GM19324 (cell line): ENCODE measurements around the gene METRNL.

Experiments used
- ATAC-seq: cut with Tn5 transposase; IDR thresholded peaks from one replicate; pipeline ENCODE4 v1.9.1; 2021; ENCODE audit warnings: mild to moderate bottlenecking, moderate library complexity; ENCODE audit not compliant: unreplicated experiment, low FRiP score

METRNL gene

DNA sequence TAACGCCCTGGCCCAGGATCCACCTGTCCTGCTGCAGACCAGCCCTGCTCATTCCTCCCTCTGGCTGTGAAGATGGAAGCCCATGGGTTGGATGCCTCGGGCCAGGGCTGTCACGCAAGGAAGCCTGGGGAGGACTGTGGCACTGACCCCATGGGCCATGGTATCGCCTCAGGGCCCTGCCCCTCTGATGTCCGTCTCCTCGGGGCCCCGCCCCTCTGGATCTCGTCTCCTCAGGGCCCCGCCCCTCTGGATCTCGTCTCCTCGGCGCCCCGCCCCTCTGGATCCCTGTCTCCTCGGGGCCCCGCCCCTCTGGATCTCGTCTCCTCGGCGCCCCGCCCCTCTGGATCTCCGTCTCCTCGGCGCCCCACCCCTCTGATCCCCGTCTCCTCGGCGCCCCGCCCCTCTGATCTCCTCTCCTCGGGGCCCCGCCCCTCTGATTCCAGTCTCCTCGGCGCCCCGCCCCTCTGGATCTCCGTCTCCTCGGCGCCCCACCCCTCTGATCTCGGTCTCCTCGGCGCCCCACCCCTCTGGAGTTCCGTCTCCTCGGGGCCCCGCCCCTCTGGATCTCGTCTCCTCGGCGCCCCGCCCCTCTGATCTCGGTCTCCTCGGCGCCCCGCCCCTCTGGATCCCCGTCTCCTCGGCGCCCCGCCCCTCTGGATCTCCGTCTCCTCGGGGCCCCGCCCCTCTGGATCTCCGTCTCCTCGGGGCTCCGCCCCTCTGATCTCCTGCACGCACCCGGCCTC lies 24.0 kb downstream of the METRNL start:
- no peak for ATAC-seq

GRCh38 chr17:83103943-83104311 lies 24.5 kb downstream of the METRNL start:
- no peak for ATAC-seq

DNA sequence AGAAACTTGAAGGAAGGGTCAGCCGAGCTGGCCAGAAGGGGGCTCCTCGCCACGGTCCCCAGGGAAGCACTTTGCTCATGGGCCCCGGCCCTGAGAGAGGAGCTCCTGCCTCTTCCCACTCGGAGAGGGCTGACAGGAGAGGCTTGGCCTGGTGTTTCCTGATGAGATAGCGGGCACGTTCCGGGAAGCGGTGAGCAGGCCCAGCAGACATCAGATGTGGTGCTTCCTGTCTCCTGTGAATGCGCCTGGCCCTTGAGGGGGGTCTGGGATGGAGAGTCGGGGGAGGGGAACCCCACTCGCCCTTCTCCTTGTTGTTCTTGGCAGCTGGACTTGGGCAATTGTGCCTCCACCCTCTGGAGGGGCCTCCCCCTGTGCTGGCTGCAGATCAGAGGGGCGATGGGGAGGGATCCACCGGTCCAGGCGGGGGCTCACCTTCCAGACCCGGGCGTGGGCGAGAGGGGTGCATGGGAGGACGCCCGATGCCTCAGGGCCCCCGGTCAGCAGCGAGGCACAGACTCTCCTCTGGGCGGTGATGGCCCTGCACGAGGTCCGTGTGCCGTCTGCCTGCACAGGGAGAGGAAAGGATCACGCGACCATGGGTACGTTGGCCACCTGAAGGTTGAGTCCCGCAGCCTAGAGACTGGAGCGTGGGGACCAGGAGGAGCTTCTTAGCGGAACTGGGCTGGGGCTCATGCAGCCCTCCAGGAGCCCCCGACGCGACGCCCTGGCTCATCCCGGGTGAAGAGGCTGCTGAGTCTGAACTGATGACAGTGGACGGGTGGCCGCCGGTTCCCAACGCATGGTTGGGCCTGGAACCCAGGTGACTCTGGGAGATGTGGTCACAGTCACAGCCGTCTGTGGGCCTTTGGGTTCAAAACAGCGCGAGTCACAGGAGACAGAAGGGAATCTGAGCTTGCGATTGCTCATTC lies 25.4 kb downstream of the METRNL start:
- no peak for ATAC-seq

- no peak for ATAC-seq
Measured at GRCh38 chr17:83105512-83105911, 26.1 kb downstream of the METRNL start.

DNA sequence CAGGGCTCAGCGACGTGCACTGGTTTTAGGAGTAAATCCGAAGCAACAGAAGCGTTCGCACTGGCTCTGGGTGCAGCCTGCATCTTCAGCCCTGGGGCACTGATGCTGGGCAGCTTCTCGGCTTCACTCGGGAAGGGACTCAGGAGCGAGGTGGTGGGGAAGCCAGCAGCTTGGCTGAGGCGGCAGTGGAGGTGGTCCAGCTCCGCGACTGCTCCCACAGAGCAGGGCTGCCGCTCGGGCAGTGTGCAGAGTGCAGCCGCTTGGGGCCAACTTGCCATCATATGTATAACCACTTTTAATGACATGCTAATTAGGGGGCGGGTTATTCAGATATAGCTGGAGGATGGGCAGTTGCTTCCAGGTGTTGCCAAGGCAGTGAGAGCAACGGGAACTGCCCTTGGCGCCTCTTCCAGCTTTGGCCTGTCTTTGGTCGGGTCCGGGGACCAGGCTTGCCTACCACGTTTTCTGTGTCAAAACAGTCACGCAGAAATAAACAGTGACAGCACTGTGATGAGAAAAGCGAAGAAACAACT lies 26.7 kb downstream of the METRNL start:
- no peak for ATAC-seq

DNA sequence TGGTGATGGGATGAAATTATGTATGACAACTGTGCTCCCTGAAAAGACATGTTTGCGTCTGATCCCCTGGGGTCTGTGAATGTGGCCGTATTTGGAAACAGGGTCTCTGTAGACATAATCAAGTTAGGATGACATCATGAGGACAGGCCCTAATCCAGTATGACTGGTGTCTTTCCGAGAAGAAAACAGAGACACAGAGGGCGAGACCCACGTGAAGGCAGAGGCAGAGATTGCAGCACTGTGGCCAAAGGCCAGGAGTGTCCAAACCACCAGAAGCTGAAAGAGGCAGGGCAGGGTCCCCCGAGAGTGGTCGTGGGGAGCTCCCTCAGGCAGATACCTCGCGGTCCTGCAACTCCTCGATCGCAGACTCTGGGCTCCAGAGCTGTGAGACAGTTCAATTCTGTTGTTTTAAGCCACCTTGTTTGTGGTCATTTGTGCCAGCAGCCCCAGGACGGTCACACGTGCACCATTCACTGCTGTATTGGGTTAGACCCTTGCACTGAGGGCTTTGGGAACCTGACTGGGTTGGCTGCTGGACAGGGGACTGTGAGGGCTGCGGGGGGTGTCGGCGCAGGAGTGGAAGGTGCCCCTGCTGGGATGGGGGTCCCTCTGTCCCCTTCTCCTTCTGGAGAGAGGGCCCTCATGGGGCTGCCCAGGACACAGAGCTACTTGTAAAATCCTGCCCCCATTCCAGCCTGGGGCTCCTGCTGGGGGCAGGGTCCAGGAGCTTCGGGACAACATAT lies 27.7 kb downstream of the METRNL start:
- ATAC-seq = no peak

DNA sequence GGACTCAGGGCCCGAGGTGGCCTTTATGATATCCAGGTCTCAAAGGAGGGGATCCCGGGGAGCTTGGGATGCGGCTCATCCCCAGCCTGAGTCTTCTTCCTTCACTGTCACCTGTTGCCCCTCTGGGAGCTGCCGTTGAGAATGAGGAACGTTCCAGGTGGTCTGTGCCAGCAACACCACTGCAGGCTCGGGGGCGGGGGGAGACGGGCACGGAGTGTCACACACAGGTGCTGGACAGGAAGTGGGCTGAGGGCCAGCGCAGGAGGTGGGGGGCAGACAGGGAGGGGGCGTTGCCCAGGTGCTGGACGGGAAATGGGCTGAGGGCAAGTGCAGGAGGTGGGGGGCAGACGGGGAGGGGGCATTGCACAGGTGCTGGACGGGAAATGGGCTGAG lies 28.2 kb downstream of the METRNL start:
- no peak for ATAC-seq

GRCh38 chr17:83108709-83109108 lies 29.3 kb downstream of the METRNL start:
- no peak for ATAC-seq

- ATAC-seq = no peak
Measured at GRCh38 chr17:83109386-83109785, 30.0 kb downstream of the METRNL start.

DNA sequence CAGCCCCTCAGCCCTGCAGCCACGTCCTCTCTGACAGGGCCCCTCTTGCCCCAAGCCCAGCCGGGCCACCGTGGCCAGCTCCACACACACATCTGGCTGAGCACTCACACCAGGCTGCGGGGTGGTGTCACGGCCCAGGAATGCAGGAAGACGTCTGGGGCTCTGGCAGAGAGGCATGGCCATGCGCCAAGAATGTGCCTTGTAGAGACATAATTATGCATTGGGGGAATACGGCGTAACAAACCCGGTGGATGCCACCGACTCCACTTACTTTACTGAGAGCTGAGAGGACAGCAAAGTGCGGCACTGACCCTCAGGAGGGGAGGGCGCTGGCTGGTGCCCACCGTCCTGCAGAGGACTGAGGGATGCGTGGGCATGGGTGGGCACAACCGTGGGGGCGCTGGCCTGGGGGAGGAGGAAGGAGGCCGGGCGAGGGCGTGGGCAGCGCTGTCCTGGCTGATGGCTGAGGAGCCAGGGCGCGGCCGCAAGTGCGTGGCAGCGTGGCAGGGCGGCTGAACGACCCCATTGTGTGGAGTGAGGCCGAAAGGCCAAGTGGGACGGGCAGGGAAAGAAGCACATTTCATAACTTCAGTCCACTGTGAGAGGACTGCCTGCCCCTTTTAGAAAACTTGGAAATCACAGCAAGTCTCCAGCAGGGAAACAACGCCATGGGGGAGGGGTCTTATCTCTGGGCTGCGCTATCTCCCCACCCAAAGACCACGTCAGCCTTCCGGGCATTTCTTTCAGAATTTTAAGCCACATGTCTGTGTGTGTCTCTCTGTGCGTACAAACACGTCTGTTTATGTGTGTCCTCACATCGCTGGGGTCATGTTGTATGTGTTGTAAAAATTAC lies 30.6 kb downstream of the METRNL start:
- no peak for ATAC-seq

GRCh38 chr17:83110735-83111134 lies 31.3 kb downstream of the METRNL start:
- ATAC-seq = no peak

- ATAC-seq = no peak
Measured at GRCh38 chr17:83111516-83112282, 32.3 kb downstream of the METRNL start.

DNA sequence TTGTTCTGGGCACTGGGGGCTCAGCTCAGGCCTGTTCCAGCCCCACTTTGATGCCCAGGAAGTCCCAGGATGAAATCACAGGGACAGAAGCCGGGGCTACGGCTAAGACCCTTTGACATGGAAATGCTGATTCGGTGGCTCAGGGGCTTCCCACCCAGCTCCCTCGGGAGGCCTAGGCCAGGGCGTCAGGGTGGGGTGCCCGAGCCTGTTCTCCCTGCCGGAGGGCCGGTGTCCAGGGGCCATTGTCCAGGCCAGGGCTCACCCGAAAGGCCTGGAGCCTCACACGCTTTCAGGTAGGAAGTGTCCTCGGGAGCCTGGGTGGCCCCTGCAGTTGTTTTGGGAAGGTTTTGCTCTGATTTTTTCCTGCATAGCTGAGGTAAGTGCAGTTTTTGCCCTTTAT lies 34.0 kb downstream of the METRNL start:
- no peak for ATAC-seq

GRCh38 chr17:83113792-83114191 lies 34.4 kb downstream of the METRNL start:
- no peak for ATAC-seq

- ATAC-seq = no peak
Measured at GRCh38 chr17:83114706-83115105, 35.3 kb downstream of the METRNL start.

DNA sequence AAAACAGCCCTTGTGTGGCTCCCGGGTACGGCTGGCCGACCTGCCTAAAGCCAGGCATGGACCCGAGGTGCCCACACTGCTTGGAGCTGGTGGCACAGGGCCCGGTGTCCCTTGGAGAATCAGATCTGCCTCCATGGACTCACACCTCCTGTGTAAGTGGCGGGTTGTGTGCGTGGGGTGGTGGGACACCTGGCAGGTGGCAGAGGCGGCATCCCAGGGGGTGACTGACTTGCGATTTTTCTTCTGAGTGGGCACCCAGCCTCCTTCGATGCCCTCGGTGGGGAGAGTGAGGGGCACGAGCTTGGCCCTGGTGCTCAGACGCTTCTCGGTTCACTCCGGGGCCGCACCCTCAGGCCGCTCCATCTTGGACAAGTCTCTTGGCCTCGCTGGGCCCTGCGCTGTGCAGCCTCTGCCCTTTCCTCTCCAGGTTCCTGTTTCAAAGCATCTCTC lies 35.8 kb downstream of the METRNL start:
- ATAC-seq = no peak

- ATAC-seq = no peak
Measured at GRCh38 chr17:83115832-83116231, 36.4 kb downstream of the METRNL start.

DNA sequence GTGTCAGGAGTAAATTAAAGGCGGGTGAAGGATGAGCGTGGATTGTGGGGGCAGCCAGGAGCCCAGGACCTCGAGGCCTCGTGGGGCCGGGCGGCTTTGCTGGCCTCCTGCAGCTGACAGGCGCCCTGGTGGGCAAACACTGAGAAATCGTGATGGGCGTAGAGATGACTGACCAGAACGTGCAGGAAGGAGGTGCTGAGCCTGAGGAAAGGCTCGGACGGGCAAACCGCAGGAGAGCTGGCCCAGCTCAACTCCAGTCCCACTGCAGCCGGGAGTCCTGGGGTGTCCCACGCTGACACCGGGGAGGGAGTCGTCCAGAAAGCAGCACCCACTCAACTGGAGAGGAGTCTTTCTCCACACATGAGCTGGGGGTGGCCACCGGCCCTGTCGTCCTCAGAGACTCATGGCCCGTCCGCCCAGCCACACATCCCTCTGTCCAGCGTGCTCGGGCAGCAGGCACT lies 36.9 kb downstream of the METRNL start:
- ATAC-seq = no peak
